Fibroblast of skin of left biceps (primary cell): Measurements from ENCODE around the gene MECP2.
A peak's percentile ranks its signal among the peaks of the same experiment; 100 is the strongest.

ENCODE experiments used
- DNase-seq, 2 experiments: peaks; one replicate each; pipeline ENCODE4 v3.0.0-alpha.2; 2013; ENCODE audit warnings: low read depth in 2 of 2

Gene MECP2

GRCh38 chrX:154115750-154116149, 18.2 kb upstream of the MECP2 start:
- DNase-seq: no peak

GRCh38 chrX:154115071-154115470, 17.6 kb upstream of the MECP2 start:
- DNase-seq: no peak

DNA sequence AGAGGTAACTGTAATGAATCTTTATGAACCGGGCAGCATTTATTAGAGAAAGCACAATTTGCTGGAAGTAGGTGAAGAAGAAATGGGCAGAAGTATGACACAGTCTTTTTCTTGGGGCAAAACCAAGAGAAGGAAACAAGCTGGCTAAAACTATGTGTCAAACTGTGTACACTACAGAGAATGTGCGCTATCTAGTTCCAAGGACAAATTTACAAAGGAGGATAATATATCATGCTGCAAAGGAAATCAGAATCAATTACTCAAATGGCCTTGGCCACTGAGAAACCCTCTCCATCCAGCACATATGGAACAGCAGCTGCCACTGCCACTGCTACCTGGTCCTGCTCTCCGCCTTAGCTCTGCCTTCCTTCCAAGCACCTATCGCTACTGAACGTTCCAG, 17.1 kb upstream of the MECP2 start:
- DNase-seq: no peak

DNA sequence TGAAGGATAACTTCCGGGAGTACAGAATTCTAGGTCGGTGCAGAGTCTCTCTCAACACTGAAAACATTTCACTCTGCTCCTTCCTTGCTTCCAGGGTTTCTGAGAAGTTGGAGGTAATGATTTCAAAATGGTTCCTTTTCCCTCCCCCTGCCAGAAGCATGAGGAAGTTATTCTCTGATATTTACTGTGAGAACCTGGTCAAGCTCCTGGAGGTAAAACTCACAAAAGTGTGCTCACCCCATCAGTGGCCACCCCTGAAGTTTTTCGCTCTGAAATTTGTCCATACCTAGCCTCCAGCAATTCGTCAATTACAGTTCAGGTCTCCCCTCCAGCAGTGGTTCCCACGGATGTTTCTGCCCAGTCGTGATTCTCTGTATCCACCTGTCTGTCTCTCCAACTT, 16.2 kb upstream of the MECP2 start:
- no peak for DNase-seq

DNA sequence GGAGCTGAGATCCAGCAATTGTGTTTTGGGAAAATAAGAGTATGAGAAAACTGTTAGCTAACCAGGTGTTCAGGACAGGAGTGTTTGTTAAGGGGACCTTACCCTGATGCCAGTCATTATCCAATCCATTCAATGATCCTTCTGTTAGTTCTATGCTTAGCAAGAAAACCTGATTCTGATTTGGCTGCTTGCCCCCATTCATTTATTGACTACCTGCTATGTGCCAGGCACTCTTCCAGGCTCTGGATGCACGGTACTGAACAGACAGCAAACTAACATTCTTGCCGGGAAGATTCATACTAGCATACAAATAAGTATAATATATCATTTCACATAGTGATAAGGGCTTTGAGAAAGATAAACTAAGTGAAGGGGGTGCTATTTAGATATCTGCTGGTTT, 1.0 kb upstream of the MECP2 start:
- no peak for DNase-seq

- DNase-seq: peak; percentile 34 to 45
Measured at GRCh38 chrX:154097003-154097588, 421 bp downstream of the MECP2 start.

- no peak for DNase-seq
Measured at GRCh38 chrX:154096140-154097002, 1.1 kb downstream of the MECP2 start.

DNA sequence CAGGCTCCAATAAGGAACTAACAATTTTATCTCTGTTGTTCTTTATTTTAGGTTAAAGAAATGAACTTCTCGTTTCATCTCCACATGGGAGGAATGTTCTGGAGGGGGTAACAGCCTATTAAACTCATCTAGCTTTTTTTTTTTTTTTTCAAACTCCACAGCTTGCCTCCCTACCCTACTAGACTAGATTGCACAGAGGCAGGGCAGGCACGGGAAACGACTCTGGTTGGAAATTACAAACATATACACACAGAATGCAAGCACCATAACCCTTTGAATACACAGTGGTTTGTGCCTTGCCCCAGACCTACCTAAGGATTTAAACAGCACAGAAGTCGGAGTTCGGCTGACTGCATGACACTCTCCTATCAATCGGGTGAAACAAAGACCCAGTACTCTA, 2.7 kb downstream of the MECP2 start:
- DNase-seq: no peak

DNA sequence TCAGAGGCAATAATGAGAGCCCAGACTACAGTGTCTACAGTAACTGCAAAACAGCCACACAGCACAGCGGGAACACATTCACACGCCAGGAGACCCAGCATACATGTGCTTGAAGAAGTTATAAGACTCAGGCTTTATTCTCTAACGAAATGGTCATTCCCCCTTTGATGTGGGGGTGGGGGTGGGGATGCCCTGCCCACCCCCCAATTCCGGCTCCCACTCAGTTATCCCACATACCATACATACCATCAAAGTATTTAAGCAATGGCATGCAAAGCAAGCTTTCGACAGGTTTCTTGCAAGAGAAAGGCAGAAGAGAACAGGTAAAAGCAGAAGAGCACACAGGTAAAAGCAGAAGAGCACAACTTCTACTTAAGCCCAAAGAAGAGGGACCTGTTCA, 3.6 kb downstream of the MECP2 start:
- DNase-seq: no peak

- no peak for DNase-seq
Measured at GRCh38 chrX:154092371-154092770, 5.1 kb downstream of the MECP2 start.

DNA sequence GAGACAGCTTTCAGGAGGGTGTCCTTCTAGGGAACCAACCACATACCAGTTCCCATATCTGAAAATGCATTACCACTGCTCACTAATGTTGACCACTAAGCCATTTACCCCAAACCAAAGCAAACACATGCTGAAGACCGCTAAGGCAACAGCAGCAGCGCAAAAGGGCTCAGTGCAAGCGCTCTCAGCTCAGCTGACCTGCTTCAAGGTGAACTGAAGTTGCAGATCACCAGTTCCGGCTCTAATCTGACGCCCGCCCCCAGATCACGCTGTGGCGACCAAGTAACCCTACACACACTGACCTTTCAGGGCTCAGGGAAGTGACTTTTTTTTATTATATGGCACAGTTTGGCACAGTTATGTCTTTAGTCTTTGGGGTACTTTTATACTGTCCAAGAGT, 5.8 kb downstream of the MECP2 start:
- DNase-seq: no peak

DNA sequence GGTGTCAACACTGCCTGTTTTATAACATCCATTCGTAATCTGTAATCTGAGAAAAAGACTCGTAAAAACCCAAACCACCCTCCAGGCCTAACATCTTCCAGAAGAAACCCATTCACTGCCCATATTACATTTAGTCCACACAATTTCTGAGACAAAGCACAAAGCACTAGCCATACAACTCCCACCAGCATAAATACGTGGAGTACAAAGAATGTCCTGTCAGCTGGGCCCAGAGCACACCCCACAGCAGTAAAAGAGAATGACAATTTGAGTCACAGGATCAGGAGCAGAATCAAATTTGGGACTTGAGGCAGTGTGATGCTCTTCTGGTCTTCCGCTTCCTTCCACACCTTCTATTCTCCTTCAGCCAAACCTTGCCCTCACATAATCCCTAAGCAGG, 6.8 kb downstream of the MECP2 start:
- DNase-seq: no peak

DNA sequence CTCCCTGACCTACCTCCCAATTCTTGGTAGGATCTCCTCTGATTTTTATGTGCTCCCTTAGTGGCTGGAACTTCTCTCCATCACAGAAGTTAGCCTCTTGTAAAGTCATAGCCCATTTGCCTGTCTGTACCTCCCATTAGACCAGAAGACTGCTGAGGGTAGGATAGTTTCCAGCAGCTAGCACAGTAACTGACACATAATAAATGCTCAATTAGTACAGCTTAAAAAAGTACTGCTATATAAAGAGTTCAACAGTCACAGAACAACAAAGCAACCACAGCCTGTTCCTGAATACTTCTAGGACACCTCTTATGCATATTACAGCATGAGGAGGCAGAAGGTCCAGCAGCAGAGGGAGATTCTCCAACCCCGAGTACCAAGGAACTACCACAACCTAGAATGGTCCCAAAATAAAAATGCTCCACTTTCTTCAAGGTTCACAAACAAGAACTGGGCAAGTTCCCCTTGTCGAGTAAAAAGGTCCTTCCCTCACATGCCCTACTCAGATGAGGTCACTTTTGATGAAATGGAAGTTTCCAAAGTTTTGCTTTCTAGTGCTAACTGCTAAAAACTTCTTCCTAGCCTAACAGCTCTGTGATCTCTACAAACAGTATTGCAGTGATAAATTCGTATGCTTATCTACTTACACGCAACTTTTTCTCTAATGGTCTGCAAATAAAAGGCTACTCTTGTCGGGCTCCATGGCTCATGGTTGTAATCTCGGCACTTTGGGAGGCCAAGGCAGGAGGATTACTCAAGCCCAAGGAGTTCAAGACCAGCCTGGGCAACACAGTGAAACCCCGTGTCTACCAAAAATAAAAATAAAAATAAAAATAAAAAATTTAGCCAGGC, 12.8 kb downstream of the MECP2 start:
- no peak for DNase-seq

DNA sequence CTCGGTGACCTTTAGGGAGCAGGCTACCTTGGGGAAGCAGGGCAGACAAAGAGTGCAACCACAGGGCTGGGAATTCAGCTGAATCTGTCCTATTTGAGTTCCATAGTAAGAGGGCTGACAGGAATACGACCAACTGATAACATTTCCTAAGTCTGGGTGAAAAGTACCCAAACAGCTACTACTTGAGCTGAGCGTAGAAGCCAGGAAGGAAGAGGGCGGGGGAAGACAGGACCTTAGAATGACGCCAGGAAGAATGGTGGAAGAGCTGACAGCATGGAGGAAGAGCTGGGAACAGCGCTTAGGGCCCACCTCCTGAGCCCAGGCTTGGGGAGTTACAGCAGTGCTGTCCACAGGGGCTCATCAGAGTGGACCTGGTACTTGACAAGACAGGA, 14.4 kb downstream of the MECP2 start:
- no peak for DNase-seq

- no peak for DNase-seq
Measured at GRCh38 chrX:154082396-154083125, 15.0 kb downstream of the MECP2 start.

GRCh38 chrX:154077101-154077500, 20.4 kb downstream of the MECP2 start:
- no peak for DNase-seq

GRCh38 chrX:154074199-154074598, 23.3 kb downstream of the MECP2 start:
- DNase-seq: peak in 1 of 2 experiments; percentile 29

DNA sequence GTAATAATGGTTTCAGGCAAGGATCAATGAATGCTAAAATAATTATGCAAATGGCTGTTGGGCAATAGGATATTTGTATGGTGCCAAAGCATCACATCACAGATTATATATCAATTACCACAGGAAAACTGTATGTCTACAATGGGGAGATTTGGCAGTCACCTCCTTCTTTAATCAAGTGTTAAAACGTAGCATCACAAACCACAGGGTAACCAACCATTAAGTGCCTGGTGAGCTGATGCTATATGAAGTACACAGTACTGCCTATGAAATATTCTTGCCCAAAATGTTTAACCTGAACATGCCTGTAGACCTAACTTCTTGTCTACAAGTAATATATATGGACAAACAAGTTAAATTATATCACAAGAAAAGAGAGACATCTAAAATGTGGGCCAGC, 25.3 kb downstream of the MECP2 start:
- no peak for DNase-seq

- DNase-seq: no peak
Measured at GRCh38 chrX:154068560-154068959, 29.0 kb downstream of the MECP2 start.

- no peak for DNase-seq
Measured at GRCh38 chrX:154064637-154065435, 32.7 kb downstream of the MECP2 start.

GRCh38 chrX:154063234-154063633, 34.3 kb downstream of the MECP2 start:
- DNase-seq: no peak
